ENCODE data around the gene SP3. TPM values are rescaled to one million over a fixed set of nuclear protein-coding genes. Genes with fewer than 3 reads are reported as not detected.

SP3 gene
- total and polyA plus RNA-seq, 7 experiments from 2014 or later: 82.6 to 158 (median 128) TPM

DNA sequence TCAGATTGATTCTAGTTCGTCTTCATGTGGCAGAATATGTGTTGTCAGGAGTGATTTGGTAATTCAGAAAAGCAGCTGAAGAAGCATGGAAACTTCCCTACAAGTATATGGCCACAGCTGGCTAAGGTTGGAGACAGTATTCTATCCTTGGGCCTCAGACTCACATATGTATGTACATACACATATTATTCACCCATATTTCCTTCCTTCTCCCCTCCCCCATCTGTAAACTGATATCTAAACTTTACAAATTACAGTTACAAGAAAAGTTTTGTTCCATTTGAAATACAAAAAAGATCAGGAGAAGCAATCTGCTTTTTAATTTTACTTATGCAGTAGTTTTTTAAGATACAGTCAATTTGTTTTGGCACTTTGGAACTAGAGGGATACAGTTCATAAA lies 3.1 kb downstream of the SP3 start:
- H3K36me3 Mint-ChIP-seq: peaks cover 0 to 26% (median 14%) of the 10 kb centered on the region in 5 donors
- peaks cover 41 to 44% of the 10 kb centered on the region in 2 donors for H3K4me1 ChIP-seq (ENCODE audit: control insufficient read depth in 2 of 2, insufficient read depth in 2 of 2, low read length in 2 of 2)
- no peak for ATAC-seq

DNA sequence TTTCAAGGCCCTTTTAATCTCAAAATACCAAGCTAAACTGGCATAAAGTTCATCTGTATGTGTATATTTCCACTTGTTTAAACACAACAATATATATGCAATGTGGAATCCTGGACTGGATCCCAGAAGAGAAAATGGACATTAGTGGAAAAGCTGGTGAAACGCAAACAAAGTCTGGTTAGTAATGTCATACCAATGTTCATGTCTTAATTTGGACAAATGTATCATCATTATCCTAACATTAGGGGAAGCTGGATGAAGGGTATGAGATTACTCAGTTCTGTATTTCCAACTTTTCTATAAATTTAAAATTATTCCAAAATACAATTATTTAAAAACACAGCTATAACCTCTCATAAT lies 3.8 kb downstream of the SP3 start:
- ATAC-seq (no peak), DNase-seq (no peak)
- peak overlapping the region; percentile 35 to 99 (median 82) for H3K4me3 Mint-ChIP-seq
- intact Hi-C loops (cut with micrococcal nuclease): loop anchor here (5.0 to 10.0 kb wide), 5 partner anchors 633 to 1857 kb away; partner anchors contain the start of genes DLX2 (in 1 of the 2) and WIPF1 (in 1 of the 2)
- H3K27me3 Mint-ChIP-seq: no peaks in the 10 kb centered on the region
- peaks cover 46 to 48% of the 10 kb centered on the region in 2 donors for H3K4me1 ChIP-seq (ENCODE audit: control insufficient read depth in 2 of 2, insufficient read depth in 2 of 2, low read length in 2 of 2)
- no peaks in the 10 kb centered on the region for H3K9me3 ChIP-seq (ENCODE audit: control insufficient read depth in 2 of 3, low read length in 3 of 3)
- no peaks in the 10 kb centered on the region for H3K27me3 ChIP-seq (ENCODE audit: control insufficient read depth in 2 of 2, insufficient read depth in 2 of 2, low read length in 2 of 2)
- peaks cover 48 to 76% (median 68%) of the 10 kb centered on the region in 7 donors for H3K4me1 Mint-ChIP-seq
- H3K36me3 ChIP-seq (ENCODE audit: control insufficient read depth in 2 of 3, insufficient read depth in 3 of 3, low read length in 3 of 3): peaks cover 0 to 10% (median 0%) of the 10 kb centered on the region in 3 experiments
- CTCF ChIA-PET: no interaction called here
- H3K36me3 Mint-ChIP-seq: peaks cover 0 to 26% (median 14%) of the 10 kb centered on the region in 5 donors
- peaks cover 0 to 5% (median 0%) of the 10 kb centered on the region in 11 donors for H3K9me3 Mint-ChIP-seq
- H3K27ac ChIP-seq (ENCODE audit: low read depth, low read length): peak overlapping the region; percentile 96
- peak overlapping the region; percentile 7 for H3K4me3 ChIP-seq (ENCODE audit: low read length)
- peak overlapping the region in 6 of 9 donors; percentile 45 to 73 (median 64) for H3K27ac Mint-ChIP-seq
- POLR2A ChIA-PET: no interaction called here

More for the DNA sequence above, 3.1 kb downstream of the SP3 start:
- peak overlapping the region; percentile 90 to 99 (median 98) for H3K4me3 Mint-ChIP-seq
- intact Hi-C loops (cut with micrococcal nuclease): loop anchor here (1.0 to 10.0 kb wide), 9 partner anchors 8 to 1857 kb away; partner anchors contain the start of genes DLX2 (in 1 of the 2), GPR155 (in 1 of the 2) and WIPF1 (in 1 of the 2)
- POLR2A ChIA-PET: no interaction called here
- H3K27me3 Mint-ChIP-seq: no peaks in the 10 kb centered on the region
- H3K4me1 Mint-ChIP-seq: peaks cover 47 to 73% (median 64%) of the 10 kb centered on the region in 7 donors
- CTCF ChIA-PET: interaction anchor here (0.7 to 1.1 kb wide), 2 partner anchors 10 to 85 kb away, joined by 3 to 5 read pairs; no protein-coding TSS in a partner anchor
- H3K27me3 ChIP-seq (ENCODE audit: control insufficient read depth in 2 of 2, insufficient read depth in 2 of 2, low read length in 2 of 2): no peaks in the 10 kb centered on the region
- no peaks in the 10 kb centered on the region for H3K9me3 ChIP-seq (ENCODE audit: control insufficient read depth in 2 of 3, low read length in 3 of 3)
- H3K27ac ChIP-seq (ENCODE audit: low read depth, low read length): peak overlapping the region; percentile 96
- peak overlapping the region; percentile 63 for H3K4me3 ChIP-seq (ENCODE audit: low read length)
- peak overlapping the region; percentile 48 to 99 (median 97) for H3K27ac Mint-ChIP-seq
- peaks cover 0 to 10% (median 0%) of the 10 kb centered on the region in 3 experiments for H3K36me3 ChIP-seq (ENCODE audit: control insufficient read depth in 2 of 3, insufficient read depth in 3 of 3, low read length in 3 of 3)
- peaks cover 0 to 5% (median 0%) of the 10 kb centered on the region in 11 donors for H3K9me3 Mint-ChIP-seq
- DNase-seq: no peak

DNA sequence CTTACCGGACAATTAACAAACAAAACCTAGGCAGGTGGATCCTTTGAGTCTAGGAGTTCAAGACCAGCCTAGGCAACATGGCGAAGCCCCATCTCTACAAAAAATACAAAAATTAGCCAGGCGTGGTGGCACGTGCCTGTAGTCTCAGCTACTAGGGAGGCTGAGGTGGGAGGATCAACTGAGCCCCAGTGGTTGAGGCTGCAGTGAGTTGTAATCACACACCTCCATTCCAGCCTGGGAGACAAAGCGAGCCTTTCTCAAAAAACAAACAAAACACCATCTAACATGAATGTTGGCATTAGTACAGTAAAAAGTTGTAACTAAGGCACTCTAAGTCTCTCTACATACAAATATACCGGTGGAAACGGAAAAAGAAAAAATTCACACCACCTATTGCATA lies 5.3 kb downstream of the SP3 start:
- intact Hi-C loops (cut with micrococcal nuclease): loop anchor here (5.0 to 10.0 kb wide), 5 partner anchors 635 to 1855 kb away; partner anchors contain the start of genes DLX2 (in 1 of the 2) and WIPF1 (in 1 of the 2)
- Mint-ChIP-seq H3K27me3 (no peaks in the 10 kb centered on the region), H3K4me1 (peaks cover 57 to 83% (median 75%) of the 10 kb centered on the region in 7 donors), H3K36me3 (peaks cover 11 to 39% (median 27%) of the 10 kb centered on the region in 5 donors), H3K27ac (peak overlapping the region in 7 of 9 donors; percentile 22 to 81 (median 65)), H3K9me3 (peaks cover 0 to 5% (median 0%) of the 10 kb centered on the region in 11 donors), H3K4me3 (peak overlapping the region; percentile 68 to 99 (median 76))
- DNase-seq (no peak), ATAC-seq (no peak)
- CTCF ChIA-PET: no interaction called here
- Histone ChIP-seq H3K4me1 (ENCODE audit: control insufficient read depth in 2 of 2, insufficient read depth in 2 of 2, low read length in 2 of 2) (peaks cover 56 to 61% of the 10 kb centered on the region in 2 donors), H3K27ac (ENCODE audit: low read depth, low read length) (no peak overlapping the region), H3K36me3 (ENCODE audit: control insufficient read depth in 2 of 3, insufficient read depth in 3 of 3, low read length in 3 of 3) (peaks cover 5 to 13% (median 10%) of the 10 kb centered on the region in 3 experiments), H3K4me3 (ENCODE audit: low read length) (peak overlapping the region; percentile 19), H3K27me3 (ENCODE audit: control insufficient read depth in 2 of 2, insufficient read depth in 2 of 2, low read length in 2 of 2) (no peaks in the 10 kb centered on the region), H3K9me3 (ENCODE audit: control insufficient read depth in 2 of 3, low read length in 3 of 3) (no peaks in the 10 kb centered on the region)
- POLR2A ChIA-PET: no interaction called here

DNA sequence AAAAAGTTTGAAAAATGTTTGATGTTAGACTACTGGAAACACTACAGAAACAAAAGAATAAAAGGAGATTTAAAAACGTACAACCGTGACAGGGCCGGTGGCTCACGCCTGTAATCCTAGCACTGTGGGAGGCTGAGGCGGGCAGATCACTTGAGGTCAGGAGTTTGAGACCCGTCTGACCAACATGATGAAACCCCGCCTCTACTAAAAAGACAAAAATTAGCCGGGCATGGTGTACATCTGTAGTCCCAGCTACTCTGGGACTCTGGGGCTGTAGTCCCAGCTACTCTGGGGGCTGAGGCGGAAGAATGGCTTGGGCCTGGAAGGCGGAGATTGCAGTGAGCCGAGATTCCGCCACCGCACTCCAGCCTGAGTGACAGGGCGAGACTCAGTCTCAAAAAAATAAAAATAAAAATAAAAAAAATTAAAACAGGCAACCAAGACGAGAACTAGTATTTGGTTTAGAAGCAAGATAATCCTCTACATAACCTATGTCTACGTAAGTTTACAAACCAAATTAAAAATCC lies 5.8 kb downstream of the SP3 start:
- H3K27me3 ChIP-seq (ENCODE audit: control insufficient read depth in 2 of 2, insufficient read depth in 2 of 2, low read length in 2 of 2): no peaks in the 10 kb centered on the region
- H3K27ac ChIP-seq (ENCODE audit: low read depth, low read length): no peak overlapping the region
- DNase-seq (no peak), ATAC-seq (no peak)
- intact Hi-C loops (cut with micrococcal nuclease): no loop called here
- ChIA-PET CTCF (no interaction called here), POLR2A (interaction anchor here (0.7 kb wide), 1 partner anchor 49 kb away, joined by 3 read pairs; no protein-coding TSS in a partner anchor)
- peaks cover 58 to 65% of the 10 kb centered on the region in 2 donors for H3K4me1 ChIP-seq (ENCODE audit: control insufficient read depth in 2 of 2, insufficient read depth in 2 of 2, low read length in 2 of 2)
- H3K4me3 ChIP-seq (ENCODE audit: low read length): no peak overlapping the region
- Mint-ChIP-seq H3K27me3 (no peaks in the 10 kb centered on the region), H3K27ac (peak overlapping the region in 8 of 9 donors; percentile 40 to 81 (median 66)), H3K4me3 (peak overlapping the region; percentile 55 to 99 (median 80)), H3K36me3 (peaks cover 11 to 42% (median 30%) of the 10 kb centered on the region in 5 donors), H3K4me1 (peaks cover 59 to 88% (median 80%) of the 10 kb centered on the region in 7 donors), H3K9me3 (peaks cover 0 to 5% (median 0%) of the 10 kb centered on the region in 11 donors)
- H3K9me3 ChIP-seq (ENCODE audit: control insufficient read depth in 2 of 3, low read length in 3 of 3): no peaks in the 10 kb centered on the region
- H3K36me3 ChIP-seq (ENCODE audit: control insufficient read depth in 2 of 3, insufficient read depth in 3 of 3, low read length in 3 of 3): peaks cover 5 to 16% (median 10%) of the 10 kb centered on the region in 3 experiments

DNA sequence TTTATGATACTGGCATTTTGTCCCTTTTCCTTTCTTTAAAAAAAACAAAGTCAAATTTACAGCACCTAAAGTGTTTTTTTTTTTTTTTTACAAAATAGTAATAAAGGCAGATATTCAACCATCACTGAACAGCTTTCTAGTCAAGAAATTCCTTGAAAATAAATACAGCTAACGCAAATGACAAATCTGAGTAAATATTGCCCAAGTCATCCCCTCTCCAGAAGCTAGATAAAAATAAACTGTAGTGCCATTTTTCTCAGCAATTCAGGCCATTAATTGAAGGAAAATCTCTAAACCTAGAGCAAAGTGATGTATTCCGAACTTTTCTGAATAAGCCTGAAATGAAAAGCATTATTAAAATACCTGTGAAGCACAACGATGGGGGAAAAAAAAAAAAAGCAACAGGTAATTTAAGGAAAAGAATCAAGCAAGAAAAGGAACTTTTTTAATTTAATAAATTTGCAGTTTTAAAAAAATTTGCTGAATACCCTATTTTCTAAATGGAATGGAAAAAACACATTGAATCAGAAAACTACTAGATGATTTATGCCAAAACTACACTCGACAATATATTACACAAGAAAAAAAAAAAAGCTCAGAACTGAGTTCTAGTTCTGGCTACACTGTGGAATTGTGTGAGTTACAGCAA lies 6.9 kb downstream of the SP3 start:
- DNase-seq: no peak
- intact Hi-C loops (cut with micrococcal nuclease): no loop called here
- Histone ChIP-seq H3K4me3 (ENCODE audit: low read length) (no peak overlapping the region), H3K4me1 (ENCODE audit: control insufficient read depth in 2 of 2, insufficient read depth in 2 of 2, low read length in 2 of 2) (peaks cover 62 to 75% of the 10 kb centered on the region in 2 donors), H3K27me3 (ENCODE audit: control insufficient read depth in 2 of 2, insufficient read depth in 2 of 2, low read length in 2 of 2) (no peaks in the 10 kb centered on the region), H3K27ac (ENCODE audit: low read depth, low read length) (no peak overlapping the region), H3K9me3 (ENCODE audit: control insufficient read depth in 2 of 3, low read length in 3 of 3) (no peaks in the 10 kb centered on the region), H3K36me3 (ENCODE audit: control insufficient read depth in 2 of 3, insufficient read depth in 3 of 3, low read length in 3 of 3) (peaks cover 5 to 23% (median 10%) of the 10 kb centered on the region in 3 experiments)
- ATAC-seq: no peak
- Mint-ChIP-seq H3K4me1 (peaks cover 64 to 99% (median 88%) of the 10 kb centered on the region in 7 donors), H3K27me3 (no peaks in the 10 kb centered on the region), H3K9me3 (peaks cover 0 to 2% (median 0%) of the 10 kb centered on the region in 11 donors), H3K36me3 (peaks cover 11 to 48% (median 36%) of the 10 kb centered on the region in 5 donors), H3K4me3 (peak overlapping the region; percentile 45 to 99 (median 77)), H3K27ac (peak overlapping the region in 5 of 9 donors; percentile 31 to 68 (median 45))
- ChIA-PET POLR2A (interaction anchor here (0.6 to 0.7 kb wide), 2 partner anchors 48 to 116 kb away, joined by 3 to 4 read pairs; no protein-coding TSS in a partner anchor), CTCF (no interaction called here)

DNA sequence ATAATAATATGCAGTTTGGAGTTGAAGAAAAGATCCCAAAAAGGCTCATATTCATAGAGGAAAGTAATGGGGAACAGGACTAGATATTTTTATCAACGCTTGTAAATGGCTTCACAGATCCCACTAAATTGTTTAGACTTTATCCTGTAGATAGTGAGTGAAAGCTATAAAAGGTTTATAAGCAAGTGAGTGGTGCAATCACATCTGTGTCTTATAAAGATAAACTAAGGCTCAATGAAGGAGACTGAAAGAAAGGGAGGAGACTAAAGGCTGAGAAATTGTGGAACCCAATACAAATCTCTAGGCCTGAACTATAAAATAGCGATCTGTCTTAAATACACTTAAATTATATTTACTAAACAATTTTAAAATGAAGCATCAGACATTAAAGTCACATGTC lies 7.7 kb downstream of the SP3 start:
- H3K27me3 Mint-ChIP-seq: no peaks in the 10 kb centered on the region
- peaks cover 66 to 100% (median 91%) of the 10 kb centered on the region in 7 donors for H3K4me1 Mint-ChIP-seq
- H3K36me3 Mint-ChIP-seq: peaks cover 14 to 52% (median 42%) of the 10 kb centered on the region in 5 donors
- Histone ChIP-seq H3K27ac (ENCODE audit: low read depth, low read length) (peak overlapping the region; percentile 17), H3K4me3 (ENCODE audit: low read length) (peak overlapping the region; percentile 2), H3K27me3 (ENCODE audit: control insufficient read depth in 2 of 2, insufficient read depth in 2 of 2, low read length in 2 of 2) (no peaks in the 10 kb centered on the region), H3K36me3 (ENCODE audit: control insufficient read depth in 2 of 3, insufficient read depth in 3 of 3, low read length in 3 of 3) (peaks cover 5 to 27% (median 10%) of the 10 kb centered on the region in 3 experiments), H3K4me1 (ENCODE audit: control insufficient read depth in 2 of 2, insufficient read depth in 2 of 2, low read length in 2 of 2) (peaks cover 62 to 83% of the 10 kb centered on the region in 2 donors), H3K9me3 (ENCODE audit: control insufficient read depth in 2 of 3, low read length in 3 of 3) (no peaks in the 10 kb centered on the region)
- ChIA-PET POLR2A (no interaction called here), CTCF (no interaction called here)
- H3K9me3 Mint-ChIP-seq: no peaks in the 10 kb centered on the region
- ATAC-seq (no peak), DNase-seq (no peak)
- intact Hi-C loops (cut with micrococcal nuclease): loop anchor here in 1 of 2 donors (2.0 kb wide), 1 partner anchor 15 kb away; no protein-coding TSS in a partner anchor
- peak overlapping the region; percentile 39 to 99 (median 76) for H3K4me3 Mint-ChIP-seq
- peak overlapping the region in 4 of 9 donors; percentile 23 to 77 (median 35) for H3K27ac Mint-ChIP-seq

Measured in naive thymus-derived CD4-positive, alpha-beta T cell (primary cell).